AG09319 (cell line): ENCODE measurements around the gene POU3F3.

Experiments used
- DNase-seq: peaks from one replicate; pipeline ENCODE4 v3.0.0-alpha.2; 2010; ENCODE audit warnings: low read depth; ENCODE audit errors: extremely low read depth
- CTCF ChIP-seq: IDR thresholded peaks from 2 replicates; pipeline ENCODE4 v1.5.1; 2011; ENCODE audit warnings: low read depth, mild to moderate bottlenecking, inconsistent platforms, low read length, moderate library complexity

The POU3F3 gene

DNA sequence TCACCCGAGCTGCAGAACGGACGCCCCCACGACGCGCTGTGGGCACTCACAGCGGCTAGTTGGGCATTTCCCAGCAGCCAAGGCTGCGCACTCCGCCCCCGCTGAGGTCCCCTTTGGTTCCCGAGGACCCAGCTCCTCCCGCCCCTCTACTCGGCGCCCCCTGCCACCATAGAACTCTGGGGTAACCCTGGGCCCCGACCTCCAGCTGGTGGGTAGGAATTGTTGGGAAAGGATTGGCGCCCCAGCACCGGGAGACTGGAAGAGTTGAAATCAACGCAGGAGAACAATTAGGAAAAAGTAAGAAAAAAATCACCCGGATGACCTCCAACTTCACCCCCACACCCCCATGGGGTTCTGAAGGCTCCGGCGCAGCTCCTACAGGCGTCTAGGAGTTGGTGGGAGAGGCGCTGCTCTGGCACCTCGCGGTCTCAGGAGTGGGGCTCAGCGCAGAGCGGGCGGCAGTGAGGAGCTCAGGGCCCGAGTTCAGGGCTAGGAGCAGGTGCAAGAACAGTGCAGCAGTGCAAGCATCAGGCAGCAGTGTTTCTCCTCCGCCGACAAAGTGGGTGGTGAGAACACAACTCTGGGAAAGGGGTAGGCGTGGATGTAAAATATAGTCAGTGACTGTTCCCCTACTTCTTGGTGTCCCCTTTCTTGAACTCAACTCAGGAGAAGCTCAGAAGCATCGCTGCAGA, 14.0 kb downstream of the POU3F3 start:
- no peak for TF ChIP-seq CTCF
- no peak for DNase-seq

DNA sequence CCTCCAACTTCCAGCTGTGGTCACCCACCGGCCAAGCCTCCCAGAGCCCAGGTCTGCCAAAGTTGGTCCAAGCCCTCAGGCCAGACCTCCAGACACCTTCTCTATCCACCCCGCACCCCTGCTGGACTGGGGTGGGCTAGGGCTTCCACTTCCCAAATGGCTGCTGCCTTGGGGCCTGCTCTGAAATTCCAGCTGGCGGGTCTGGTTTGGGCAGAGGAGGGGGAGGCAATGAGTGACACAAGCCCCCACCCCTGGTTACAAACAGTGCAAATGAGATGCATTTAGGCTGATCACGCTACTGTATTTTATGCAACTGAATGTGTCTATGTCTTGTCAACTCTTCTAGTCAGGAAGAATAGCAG, 14.6 kb downstream of the POU3F3 start:
- no peak for TF ChIP-seq CTCF

DNA sequence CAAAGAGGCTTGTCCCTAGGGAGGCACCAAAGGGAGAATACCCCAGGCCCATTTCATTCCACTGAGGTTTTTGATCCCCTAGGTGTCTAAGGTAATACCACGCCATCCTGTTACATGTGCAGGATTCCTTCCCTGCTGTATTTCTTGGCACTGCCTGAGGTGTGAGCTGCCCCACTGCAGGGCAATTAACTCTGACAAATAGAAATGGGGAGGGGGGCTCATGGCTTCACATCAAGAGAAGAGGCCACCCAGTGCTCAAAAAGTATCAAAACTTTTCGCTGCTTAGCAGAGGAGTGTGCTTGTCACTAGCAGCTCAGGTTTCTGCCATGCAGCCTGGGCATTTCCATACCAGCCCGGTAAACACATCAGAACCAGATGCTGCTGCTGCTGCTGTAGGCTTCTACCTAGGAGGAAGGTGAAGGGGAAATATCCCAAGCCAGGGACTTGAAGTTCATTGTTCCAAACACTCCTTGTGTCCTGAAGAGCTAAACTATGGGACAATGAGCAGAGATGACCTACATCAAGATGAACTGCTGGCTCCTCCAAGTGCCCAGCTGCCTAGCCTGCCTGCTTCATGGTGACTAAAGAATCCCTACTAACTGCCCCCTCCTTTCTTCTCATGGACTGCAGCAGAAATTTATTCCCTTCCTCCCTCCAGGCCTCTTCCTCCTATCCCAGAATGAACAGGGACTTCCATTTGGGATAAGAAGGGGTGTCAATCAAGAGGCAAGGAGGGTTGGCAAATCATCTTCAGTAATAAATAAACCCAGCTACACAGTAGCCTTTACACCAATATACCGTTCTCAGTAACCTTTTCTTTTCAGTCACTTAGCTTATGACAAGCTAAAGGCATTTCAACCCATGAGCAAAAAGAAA, 16.4 kb downstream of the POU3F3 start:
- no peak for TF ChIP-seq CTCF
- no peak for DNase-seq

More for the DNA sequence above, 14.6 kb downstream of the POU3F3 start:
- DNase-seq, result no peak

DNA sequence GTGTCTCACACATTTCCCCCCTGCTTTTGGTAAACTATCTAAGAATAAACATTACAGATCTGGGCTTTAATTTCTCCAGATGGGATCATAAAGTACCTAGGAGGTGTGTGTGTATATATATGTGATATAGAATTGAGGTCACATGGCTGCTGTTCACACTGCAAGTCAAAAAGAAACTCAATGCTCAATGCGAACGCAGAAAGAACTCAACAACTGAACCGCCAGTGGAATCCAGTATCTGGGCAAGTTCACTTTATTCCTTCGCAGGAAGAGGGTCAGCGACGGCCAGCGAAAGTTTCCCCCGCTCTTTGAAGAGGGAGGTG, 17.7 kb downstream of the POU3F3 start:
- TF ChIP-seq CTCF, result no peak
- DNase-seq, result no peak

- no peak for TF ChIP-seq CTCF
- DNase-seq, result no peak
Measured at GRCh38 chr2:104871972-104872865, 18.3 kb downstream of the POU3F3 start.

DNA sequence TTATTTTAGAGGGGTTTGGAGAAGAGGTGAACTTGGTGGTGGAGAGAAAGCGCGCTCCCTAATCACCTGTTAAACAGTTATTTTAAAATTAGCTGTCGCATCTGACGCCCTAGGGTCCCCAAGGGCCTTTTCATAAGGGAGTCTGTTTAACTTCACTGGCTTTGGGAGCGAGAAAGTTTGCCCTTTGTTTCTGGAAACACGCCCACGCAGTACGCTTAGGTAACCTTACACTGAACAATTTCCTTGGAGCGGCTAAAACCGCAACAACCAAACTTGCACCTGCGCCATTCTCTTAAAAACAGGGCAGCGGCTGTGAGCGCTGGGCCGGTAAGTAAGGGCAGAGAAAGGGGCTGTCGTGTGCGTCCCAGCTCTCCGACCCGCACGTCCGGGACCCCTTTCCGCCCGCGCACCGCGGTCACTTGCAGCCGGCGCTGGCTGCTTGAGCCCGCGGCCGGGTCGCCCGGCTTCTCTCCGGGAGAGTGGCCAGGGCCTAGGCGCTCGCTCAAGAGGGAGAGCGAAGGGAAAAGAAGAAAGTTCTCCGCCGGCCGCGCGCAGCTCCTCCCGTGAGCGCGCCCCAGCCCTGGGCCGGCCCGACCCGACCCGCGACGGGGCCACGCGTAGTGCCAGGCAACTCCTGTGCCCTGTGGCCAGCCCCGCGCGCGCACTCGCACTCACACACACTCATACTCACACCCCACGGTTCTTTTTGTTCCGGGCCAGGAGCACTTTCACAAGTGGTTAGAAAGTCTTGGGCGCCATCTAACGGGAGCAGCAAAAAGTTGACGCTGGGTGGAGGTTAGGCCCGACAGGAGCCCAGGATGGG, 19.2 kb downstream of the POU3F3 start:
- peak; percentile 62 for TF ChIP-seq CTCF
- DNase-seq, result peak; percentile 19
